PC-3 (cell line): ENCODE results near the gene OLFM2. TPM values are rescaled to one million over a fixed set of nuclear protein-coding genes. Genes with fewer than 3 reads are reported as not detected.

Experiments used
- ATAC-seq: fragments of 200-7000 bp; cut with Tn5 transposase; 2 replicates; pipeline ENCODE4 v1.9.1; 2020; ENCODE audit warnings: mild to moderate bottlenecking, moderate library complexity
- BruUV-seq: library from RNA; stranded (reverse); fragments of 400-500 nt; replicated peaks from 2 replicates; lab custom pipeline; 2021; lab: Mats Ljungman, UMichigan
- CTCF ChIA-PET: fragments of 300-600 bp; sonication (Branson Sonifier 250); formaldehyde crosslinking; loops from one replicate; lab custom pipeline; 2022; ENCODE audit warnings: antibody characterized with exemption; lab: Charles Lee
- POLR2A ChIA-PET: fragments of 300-600 bp; sonication (Branson Sonifier 250); formaldehyde crosslinking; loops from one replicate; lab custom pipeline; 2022; ENCODE audit warnings: antibody characterized with exemption; ENCODE audit not compliant: unreplicated experiment; lab: Charles Lee
- DNase-seq: peaks from one replicate; pipeline ENCODE4 v3.0.0-alpha.2; 2015
- H2AFZ ChIP-seq: fragments of 300-600 bp; sonication (generic); 2 replicates; pipeline ENCODE4 v1.6.0; 2016; ENCODE audit warnings: antibody characterized with exemption, low read length
- H3F3A ChIP-seq: fragments of 300-600 bp; sonication (generic); one replicate; pipeline ENCODE4 v1.6.0; 2017; ENCODE audit warnings: antibody characterized with exemption, low read length, control low read depth, mild to moderate bottlenecking; ENCODE audit not compliant: unreplicated experiment
- H3K27ac ChIP-seq: fragments of 300-600 bp; sonication (generic); 2 replicates; pipeline ENCODE4 v1.5.1; 2016; ENCODE audit warnings: mild to moderate bottlenecking, low read length
- H3K27me3 ChIP-seq: fragments of 300-600 bp; sonication (generic); 2 replicates; pipeline ENCODE4 v1.6.1; 2016; ENCODE audit warnings: low read length, mixed read lengths
- H3K36me3 ChIP-seq: fragments of 300-600 bp; sonication (generic); 2 replicates; pipeline ENCODE4 v1.6.1; 2016; ENCODE audit warnings: low read depth, mixed run types, low read length, mixed read lengths
- H3K4me1 ChIP-seq: fragments of 300-600 bp; sonication (generic); 2 replicates; pipeline ENCODE4 v1.5.1; 2016; ENCODE audit warnings: low read length; ENCODE audit not compliant: insufficient read depth
- H3K4me2 ChIP-seq: fragments of 300-600 bp; sonication (generic); 2 replicates; pipeline ENCODE4 v1.6.0; 2016; ENCODE audit warnings: low read length
- H3K4me3 ChIP-seq: fragments of 300-600 bp; sonication (generic); 2 replicates; pipeline ENCODE4 v1.5.1; 2016; ENCODE audit warnings: mild to moderate bottlenecking, low read length, mixed read lengths
- H3K79me2 ChIP-seq: fragments of 300-600 bp; sonication (generic); 2 replicates; pipeline ENCODE4 v1.6.1; 2017; ENCODE audit warnings: low read length, mixed read lengths
- H3K9ac ChIP-seq: fragments of 300-600 bp; sonication (generic); 2 replicates; pipeline ENCODE4 v1.6.0; 2016; ENCODE audit warnings: mild to moderate bottlenecking, low read length
- H3K9me2 ChIP-seq: fragments of 300-600 bp; sonication (generic); replicated peaks from 2 replicates; pipeline ENCODE4 v1.6.1; 2016; ENCODE audit warnings: mixed run types, low read length, mixed read lengths
- H3K9me3 ChIP-seq: fragments of 300-600 bp; sonication (generic); 2 replicates; pipeline ENCODE4 v1.6.1; 2016; ENCODE audit warnings: low read length, mixed read lengths
- H4K20me1 ChIP-seq: fragments of 300-600 bp; sonication (generic); 2 replicates; pipeline ENCODE4 v1.6.1; 2016; ENCODE audit warnings: low read length, mixed read lengths
- CTCF ChIP-seq: fragments of 300-600 bp; sonication (generic); conservative IDR thresholded peaks from 2 replicates; pipeline ENCODE4 v1.5.1; 2017; ENCODE audit warnings: antibody characterized with exemption, low read depth, mild to moderate bottlenecking, low read length
- EZH2 ChIP-seq: fragments of 300-600 bp; sonication (generic); IDR thresholded peaks from one replicate; pipeline ENCODE4 v1.6.1; 2017; ENCODE audit warnings: antibody characterized with exemption, mild to moderate bottlenecking, low read length; ENCODE audit not compliant: unreplicated experiment
- EZH2phosphoT487 ChIP-seq: fragments of 300-600 bp; sonication (generic); IDR thresholded peaks from 2 replicates; pipeline ENCODE4 v1.6.1; 2018; ENCODE audit warnings: mild to moderate bottlenecking, antibody characterized with exemption, low read length, borderline replicate concordance
- intact Hi-C: fragments of 100-400 bp; cut with micrococcal nuclease; formaldehyde crosslinking; loops from 2 replicates; pipeline ENCODE4 v1.9.0; 2023
- total RNA-seq: library from RNA; depleted of rRNA; stranded (reverse); fragments of >200 nt; gene quantifications from 2 replicates; pipeline ENCODE4 v1.2.3, GENCODE V29; 2014

Gene OLFM2
- total RNA-seq, 1 experiment from 2014 or later, result 1.6 TPM

- intact Hi-C loops, result no loop called here
- ChIA-PET POLR2A (interaction anchor here (0.6 kb wide), 1 partner anchor 86 kb away, joined by 4 read pairs; no protein-coding TSS in a partner anchor), CTCF (no interaction called here)
- peaks cover 8% of the 10 kb centered on the region; the same call in 1 of the 2 replicates for H4K20me1 ChIP-seq
- peak overlapping the region; percentile 79 for H3K4me3 ChIP-seq
- peaks cover 55% of the 10 kb centered on the region for H3K79me2 ChIP-seq
- TF ChIP-seq EZH2 (no peak), CTCF (no peak), EZH2phosphoT487 (no peak)
- no TSS peak for BruUV-seq
- peak overlapping the region; percentile 88 for H3K9ac ChIP-seq
- peak overlapping the region; percentile 88 for H3K4me2 ChIP-seq
- H3K27ac ChIP-seq, result no peak overlapping the region
- no peaks in the 10 kb centered on the region for H3K9me3 ChIP-seq
- peaks cover 12% of the 10 kb centered on the region for H3K4me1 ChIP-seq
- no peak for DNase-seq
- no peaks in the 10 kb centered on the region for H3K27me3 ChIP-seq
- no peak overlapping the region for H2AFZ ChIP-seq
- H3K9me2 ChIP-seq, result no peaks in the 10 kb centered on the region
- no peak for ATAC-seq
- H3K36me3 ChIP-seq, result peaks cover 7% of the 10 kb centered on the region; the same call in 1 of the 2 replicates
- H3F3A ChIP-seq, result no peaks in the 10 kb centered on the region
Observed at GRCh38 chr19:9828551-9829063, 107.7 kb downstream of the OLFM2 start.

GRCh38 chr19:9827289-9828238 is 108.8 kb downstream of the OLFM2 start, which contains the start of gene UBL5:
Gene UBL5, plus strand, starts transcription at chr19:9827918. Its CDS starts 420 bp downstream, at chr19:9828338.
- H4K20me1 ChIP-seq, result peaks cover 8% of the 10 kb centered on the region; the same call in 1 of the 2 replicates
- H3K27me3 ChIP-seq, result no peaks in the 10 kb centered on the region
- peak; percentile 94 for DNase-seq
- H3K4me1 ChIP-seq, result peaks cover 12% of the 10 kb centered on the region
- peaks cover 55% of the 10 kb centered on the region for H3K79me2 ChIP-seq
- H3K9ac ChIP-seq, result peak within 1 kb of the TSS; percentile 88
- no peaks in the 10 kb centered on the region for H3K9me2 ChIP-seq
- intact Hi-C loops, result no loop called here
- H3K4me3 ChIP-seq, result peak within 1 kb of the TSS; percentile 79
- H3K9me3 ChIP-seq, result no peaks in the 10 kb centered on the region
- peaks cover 7% of the 10 kb centered on the region; the same call in 1 of the 2 replicates for H3K36me3 ChIP-seq
- peak within 1 kb of the TSS; percentile 46 for H3K27ac ChIP-seq
- CTCF ChIA-PET, result no interaction called here
- peak within 1 kb of the TSS; percentile 88 for H3K4me2 ChIP-seq
- H2AFZ ChIP-seq, result peak within 1 kb of the TSS; percentile 70
- POLR2A ChIA-PET, result no interaction called here
- ATAC-seq, result peak; percentile 98
- no peaks in the 10 kb centered on the region for H3F3A ChIP-seq
- TF ChIP-seq EZH2phosphoT487 (no peak), EZH2 (no peak), CTCF (no peak)
- BruUV-seq, result TSS peak; percentile 82
